GM18511 (cell line): Measurements from ENCODE around the gene DHX35.
"Not testable (repeated sequence)": the region's sequence is repeated elsewhere in the genome, so short reads cannot be mapped to it uniquely, and the experiment has no call there.

Source experiments
- ATAC-seq: cut with Tn5 transposase; IDR thresholded peaks from one replicate; pipeline ENCODE4 v1.9.1; 2021; ENCODE audit warnings: mild to moderate bottlenecking, moderate library complexity; ENCODE audit not compliant: unreplicated experiment

DHX35 gene

DNA sequence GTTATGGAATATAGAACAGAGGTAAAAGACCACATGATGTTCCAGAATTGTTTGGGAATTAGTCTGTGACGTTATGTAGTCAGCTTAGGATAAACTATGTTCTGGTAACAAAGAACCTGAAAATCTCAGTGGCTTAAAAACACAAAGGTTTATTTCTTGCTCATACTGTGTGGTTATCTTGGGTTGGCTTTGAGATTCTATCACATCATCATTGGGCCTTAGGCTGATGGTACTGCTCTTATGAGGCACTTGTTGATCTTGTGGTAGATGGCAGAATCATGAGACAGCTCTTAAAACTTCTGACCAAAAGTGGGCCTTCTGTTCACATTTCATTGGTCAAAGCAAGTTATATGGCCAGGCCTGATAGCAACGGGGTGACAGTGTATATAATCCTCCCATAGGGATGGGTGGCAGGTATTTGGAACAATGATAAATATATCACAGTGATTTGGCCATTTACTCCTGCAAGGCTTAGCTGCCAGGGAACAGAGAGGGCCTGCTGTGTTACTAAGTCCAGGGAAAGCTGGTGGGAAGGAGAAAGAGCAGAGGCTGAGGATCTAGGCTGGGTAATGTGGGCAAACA, 13.5 kb downstream of the DHX35 start:
- ATAC-seq = no peak

DNA sequence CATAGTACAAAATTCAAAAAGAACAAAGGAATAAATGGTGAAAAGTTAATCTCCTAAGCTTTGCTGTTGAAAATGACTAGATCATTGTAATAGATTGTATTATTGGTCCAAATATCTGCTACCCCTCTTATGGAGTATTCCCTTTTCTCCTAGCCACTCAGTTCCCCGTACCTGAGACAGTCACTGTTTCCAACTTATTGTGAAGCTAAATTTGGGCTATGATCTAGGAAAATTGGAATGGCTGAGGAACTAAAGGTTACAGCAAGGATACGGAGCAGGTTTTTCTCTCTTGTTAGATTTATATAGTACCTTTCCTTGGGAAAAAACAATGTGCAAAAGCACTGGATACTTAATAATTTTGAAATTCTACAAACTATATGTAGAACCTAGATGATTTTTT, 17.3 kb downstream of the DHX35 start:
- no peak for ATAC-seq

DNA sequence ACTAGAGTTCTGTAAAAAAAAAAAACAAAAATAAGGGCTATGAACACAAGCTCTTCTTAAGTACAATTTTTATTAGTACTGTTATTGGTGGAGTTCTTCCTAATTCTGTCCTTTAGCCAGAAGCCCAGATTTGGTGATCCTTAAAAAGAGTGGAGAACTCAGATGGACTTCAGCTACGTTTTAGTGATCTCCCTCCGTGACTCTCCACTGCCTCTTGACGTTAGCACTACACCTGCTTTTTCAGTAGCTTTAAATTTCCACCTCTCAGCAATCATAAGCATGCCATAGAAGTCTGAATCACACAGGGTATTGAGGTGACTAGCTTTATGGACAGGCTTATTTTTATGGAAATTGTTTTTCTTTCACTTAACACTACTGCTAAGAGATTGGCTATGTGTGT, 17.7 kb downstream of the DHX35 start:
- ATAC-seq = no peak

DNA sequence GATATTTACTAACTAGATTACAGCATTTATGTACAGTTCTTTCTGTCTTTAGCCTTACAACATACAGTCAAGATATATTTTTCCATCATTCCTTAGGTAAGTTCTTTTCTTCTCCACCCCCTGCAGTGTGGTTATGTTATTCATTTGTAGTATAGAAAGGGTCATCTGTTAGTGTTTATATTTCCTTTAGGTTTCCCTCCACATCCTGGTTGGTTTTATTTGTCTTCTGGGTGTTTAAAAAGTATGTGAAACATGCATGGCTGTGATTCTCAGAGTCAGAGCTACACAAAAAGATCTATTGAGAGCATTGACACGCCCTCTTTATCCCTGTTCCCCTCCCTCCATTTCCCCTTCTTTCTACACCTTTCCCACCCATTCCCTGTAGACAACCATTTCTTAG, 20.1 kb downstream of the DHX35 start:
- ATAC-seq = no peak

DNA sequence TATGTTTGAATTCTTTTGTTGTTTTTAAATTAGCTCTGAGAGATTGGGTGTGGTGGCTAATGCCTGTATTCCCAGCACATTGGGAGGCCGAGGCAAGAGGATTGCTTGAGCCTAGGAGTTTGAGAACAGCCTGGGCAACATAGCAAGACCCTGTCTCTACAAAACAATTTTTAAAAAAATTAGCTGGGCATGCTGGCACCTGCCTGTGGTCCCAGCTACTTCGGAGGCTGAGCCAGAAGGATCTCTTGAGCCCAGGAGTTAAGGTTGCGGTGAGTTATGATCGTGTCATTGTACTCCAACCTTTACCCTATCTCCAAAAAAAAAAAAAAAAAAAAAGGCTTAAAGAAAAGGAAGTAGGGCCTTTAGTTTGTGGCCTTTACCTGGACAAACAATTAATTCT, 22.9 kb downstream of the DHX35 start:
- ATAC-seq = no peak

DNA sequence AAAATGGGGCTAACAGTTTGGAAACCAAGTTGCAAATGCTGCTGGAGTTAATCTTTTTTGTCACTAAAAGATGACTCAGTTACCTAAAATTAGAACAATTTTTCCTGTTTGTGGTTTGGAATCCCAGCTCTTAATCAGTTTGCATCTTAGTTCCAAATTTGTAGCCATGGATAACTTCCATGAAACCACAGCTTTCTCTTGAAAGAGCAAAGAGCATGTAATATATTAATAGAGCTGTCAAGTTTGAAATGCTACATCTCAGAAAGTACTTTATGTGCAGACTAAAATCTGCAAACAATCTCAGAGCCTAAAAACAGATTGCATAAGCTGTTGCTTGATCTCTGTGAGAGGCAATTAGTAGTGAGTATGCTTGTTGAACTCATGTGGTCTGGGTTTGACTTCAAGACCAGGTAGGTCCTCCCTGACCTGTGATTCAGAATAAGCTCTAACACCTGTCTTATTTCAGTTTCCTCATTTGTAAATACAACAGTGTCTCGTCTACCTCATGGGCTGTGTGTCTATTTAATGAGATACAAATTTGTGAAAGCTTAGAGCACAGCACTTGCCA, 23.5 kb downstream of the DHX35 start:
- no peak for ATAC-seq

DNA sequence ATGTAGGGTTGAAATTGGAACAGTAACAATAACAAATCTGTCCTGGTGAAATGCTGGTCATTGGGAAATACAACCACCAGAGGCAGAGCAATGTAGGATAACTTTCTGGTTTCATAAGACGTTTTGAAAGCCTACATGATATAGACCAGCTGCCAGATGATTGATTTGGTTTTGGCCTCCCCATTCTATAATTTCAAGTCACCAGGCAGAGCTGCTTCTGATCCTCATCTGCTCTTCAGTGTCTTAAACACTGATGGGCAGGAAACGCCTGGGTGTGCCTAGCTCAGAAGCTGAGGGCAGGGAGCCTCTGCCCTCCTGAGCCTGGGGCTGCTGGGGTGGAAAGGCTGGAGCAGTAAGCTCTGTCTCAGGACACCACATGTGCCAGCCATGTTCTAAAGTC, 24.5 kb downstream of the DHX35 start:
- no peak for ATAC-seq

DNA sequence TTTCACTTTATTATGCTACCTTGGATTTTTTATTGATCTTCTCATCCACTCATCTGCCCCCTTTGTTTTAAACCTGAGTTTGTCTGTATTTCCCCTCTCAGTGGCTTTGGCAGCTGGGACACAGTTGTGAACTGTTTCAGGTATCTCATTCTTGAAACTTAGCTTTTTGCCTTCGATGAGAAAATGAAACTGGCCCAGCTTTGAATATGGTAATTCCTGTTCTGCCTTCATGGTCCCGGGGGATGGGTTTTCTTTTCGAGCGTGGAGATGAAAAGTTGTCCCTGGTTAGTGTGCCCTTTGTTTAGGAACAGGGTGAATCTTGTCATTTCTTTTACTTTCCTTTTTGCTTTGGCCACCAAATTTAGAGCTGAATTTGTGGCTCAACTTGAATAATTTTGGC, 25.6 kb downstream of the DHX35 start:
- ATAC-seq = peak; percentile 83

DNA sequence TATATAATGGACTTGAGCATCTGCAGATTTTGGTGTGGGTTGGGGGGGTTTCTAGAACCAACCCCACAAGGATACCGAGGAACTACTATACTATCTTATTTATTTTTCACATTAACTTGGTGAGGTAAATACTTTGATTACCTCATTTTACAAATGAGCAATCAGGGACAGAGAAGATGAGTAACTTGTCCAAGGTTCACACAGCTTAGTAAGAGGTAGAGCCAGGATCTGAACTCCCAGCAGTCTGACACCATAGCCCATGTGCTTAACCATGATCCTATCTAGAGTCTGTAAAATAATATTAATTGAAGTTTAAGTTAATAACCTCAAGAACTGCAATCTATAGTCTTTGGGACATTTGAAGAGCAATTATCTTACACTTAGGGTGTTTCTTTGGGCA, 28.6 kb downstream of the DHX35 start:
- no peak for ATAC-seq

DNA sequence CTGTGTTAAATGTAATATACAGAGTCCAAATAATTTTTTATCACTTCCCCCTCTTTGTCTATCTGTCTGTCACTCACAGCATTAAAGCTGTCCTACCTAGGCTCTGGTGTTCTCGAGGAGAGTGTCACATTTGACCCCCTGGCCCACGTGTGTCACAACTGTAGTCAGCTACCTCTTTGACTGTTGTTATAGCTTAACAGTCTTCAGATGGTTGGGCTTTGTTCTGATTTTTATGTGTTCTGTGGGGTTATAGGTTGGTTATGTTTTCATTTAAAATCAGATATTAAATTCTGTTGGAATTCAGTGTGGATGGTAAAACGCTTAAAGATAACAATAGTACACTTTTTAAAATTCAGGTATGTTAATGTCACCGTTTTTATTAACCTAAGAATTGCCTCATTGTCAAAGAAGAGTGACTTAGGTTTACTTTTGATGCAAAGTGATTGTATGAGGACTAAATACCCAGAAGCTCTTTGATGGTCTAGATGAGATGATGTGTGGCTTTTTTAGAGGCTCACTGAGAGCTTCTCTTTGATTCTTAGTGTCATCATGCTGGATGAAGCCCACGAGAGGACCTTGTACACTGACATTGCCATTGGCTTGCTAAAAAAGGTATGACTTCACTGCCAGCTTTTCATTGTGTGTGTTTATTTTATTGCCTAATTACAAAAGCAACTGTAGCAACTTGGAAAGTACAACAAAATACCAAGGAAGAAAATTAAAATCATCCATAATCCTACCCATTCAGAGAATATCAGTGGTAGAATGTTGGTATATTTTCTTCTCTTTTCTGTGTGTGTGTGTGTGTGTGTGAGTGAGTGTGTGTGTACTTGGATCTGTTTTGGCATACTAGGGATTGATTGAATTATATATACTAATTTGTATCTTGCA, 29.9 kb downstream of the DHX35 start:
- ATAC-seq = no peak

DNA sequence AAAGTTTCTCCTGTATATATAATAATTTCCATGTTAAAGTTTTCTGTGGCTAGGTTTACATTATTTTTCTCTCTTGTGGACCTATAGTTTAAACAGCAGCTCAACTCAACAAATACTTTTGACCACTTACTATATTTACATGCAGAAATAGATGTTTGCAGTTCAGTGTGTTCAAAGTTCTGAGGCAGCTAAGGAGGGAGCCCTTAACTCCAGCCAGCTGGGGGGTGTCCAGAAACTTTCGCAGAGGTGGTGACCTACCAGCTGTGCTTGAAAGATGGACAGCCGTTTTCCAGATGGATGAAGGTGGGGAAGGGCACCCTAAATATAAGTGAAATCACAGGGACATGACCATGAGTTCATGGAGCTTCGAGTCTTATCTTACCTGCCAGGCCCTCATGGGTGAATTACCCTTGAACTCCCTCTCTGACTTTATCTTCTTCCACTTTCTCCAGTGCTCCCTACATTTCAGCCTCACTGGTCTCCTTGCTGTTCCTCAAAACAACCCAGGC, 33.4 kb downstream of the DHX35 start:
- ATAC-seq = no peak

DNA sequence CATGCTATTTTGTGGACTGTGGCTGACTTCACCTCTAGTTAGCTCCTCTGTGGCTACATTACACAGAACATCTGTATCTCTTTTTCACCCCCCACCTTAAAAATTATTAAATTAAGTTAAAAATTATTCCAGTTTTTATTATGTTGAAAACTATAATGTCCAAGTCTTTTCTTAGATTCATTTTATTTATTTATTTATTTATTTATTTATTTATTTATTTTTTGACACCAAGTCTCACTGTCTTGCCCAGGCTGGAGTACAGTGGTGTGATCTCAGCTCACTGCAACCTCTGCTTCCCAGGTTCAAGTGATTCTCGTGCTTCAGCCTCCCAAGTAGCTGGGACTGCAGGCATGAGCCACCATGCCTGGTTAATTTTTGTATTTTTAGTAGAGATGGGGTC, 34.7 kb downstream of the DHX35 start:
- ATAC-seq = not testable (repeated sequence)

DNA sequence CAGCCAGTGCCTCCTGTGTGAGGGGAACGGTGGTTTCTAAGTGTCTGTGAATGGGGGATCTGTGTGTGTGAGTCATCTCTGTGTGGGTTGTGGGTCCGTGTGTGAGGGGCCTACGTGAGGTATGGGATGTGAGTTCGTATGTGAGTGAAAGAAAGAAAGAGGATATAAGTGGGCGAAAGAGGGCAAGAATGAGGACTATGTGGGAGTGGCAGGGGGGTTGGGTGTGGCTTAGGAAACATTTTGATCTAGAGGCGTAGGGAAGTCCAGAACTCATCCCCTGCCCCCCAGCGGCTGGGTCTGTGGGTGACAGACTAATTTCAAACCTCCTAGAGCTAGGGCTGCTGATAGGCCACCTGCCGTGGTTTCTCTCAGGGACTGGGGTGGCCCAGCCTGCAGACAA, 35.5 kb downstream of the DHX35 start:
- peak; percentile 93 for ATAC-seq

DNA sequence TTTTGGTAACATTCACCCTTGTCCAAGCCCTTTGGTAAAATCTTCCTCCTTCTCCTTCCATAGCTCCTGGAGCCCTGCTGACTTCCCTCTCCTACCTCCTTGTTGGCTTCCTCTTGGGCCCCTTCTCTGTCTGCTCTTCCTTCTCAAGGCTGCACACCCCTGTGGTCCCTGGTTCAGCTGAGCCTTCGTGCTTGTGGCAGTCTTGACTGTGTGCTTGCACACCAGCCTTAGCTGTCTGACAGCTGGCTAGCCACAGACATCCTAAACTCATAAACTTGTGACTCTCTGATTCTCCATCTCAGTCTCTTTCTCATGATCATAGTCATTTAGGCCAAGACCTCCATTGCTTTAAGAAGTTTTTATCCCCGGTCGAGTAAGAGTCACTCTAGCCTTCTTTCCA, 37.1 kb downstream of the DHX35 start:
- ATAC-seq = no peak

DNA sequence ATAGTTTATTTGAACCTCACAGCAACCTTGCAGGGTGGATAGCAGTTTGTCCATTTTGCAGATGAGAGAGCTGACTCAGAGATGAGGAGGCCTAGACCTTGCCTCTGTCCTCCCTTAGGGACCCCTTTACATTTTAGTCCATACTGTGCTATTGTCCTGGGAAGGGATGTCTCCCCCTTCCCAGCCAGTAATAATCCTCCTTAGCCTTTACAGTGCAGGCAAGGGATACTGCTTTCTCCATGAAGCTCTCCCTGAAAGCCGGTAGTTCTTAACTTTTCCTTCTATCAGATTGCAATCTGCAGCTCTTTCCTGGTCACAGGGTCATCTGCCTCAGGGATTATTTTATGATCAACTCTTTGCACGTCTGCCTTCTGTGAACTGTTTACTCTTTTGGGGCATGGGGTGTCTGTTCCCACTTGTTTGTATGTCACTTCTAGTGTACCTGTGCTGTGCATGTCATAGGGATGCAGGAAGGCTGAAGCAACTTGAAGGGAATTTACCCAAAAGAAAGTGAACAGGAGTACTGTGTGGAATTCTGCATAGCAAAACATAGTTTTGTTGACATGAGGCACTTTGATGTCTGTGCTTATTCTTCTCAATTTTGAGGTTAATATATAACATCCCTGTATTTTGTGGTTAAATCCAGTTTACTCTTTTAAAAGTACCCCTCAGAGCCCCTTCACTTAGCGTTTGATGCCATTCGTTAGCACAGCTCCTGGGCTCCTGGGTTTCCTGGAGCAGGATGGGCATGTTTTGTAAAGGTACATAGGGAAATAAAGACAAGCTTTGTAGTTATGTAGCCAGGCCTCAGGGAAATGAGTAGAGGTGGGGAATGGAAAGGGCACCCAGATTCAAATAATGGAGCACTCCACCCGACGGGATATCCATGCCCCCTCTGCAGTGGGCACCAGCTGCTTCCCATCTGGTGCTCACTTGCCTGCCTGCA, 38.1 kb downstream of the DHX35 start:
- no peak for ATAC-seq

DNA sequence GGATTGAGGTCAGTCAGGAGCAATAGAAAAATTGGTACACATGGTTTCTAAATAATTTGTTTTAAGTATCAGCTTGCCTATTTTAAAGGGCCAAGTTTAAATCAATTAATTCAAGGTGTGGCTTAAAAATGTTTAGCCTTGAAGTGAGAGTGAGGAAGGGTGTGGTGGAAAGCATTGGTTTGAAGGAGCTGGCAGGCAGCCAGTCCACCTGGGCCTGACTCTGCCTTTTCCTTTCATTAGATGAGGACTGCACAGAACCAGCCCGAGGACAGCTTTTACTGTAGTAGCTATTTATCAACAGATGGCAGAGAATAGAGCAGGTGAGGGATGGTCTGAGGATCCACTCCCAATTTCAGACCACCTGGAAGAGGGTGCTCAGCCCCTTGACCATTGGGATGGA, 42.4 kb downstream of the DHX35 start:
- ATAC-seq = no peak

DNA sequence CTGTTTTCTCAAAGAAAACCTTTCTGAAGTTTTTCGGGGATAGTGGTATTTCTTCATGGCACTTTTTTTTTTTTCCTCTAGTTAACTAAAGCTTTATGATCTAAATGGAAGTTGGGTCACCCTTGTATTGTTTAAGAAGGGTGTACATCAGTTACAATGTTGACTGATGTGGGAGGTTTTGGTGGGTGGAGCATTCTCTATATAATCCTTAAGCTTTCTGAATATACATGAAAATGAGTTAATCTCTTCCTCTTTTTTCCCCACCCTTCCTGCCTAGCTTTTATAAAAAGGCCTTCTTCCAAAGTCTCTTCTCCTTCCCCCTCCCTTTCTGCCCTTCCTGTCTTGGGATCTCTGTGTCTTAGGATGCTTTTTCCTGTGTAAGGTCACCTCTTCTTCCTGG, 47.2 kb downstream of the DHX35 start:
- ATAC-seq = no peak

DNA sequence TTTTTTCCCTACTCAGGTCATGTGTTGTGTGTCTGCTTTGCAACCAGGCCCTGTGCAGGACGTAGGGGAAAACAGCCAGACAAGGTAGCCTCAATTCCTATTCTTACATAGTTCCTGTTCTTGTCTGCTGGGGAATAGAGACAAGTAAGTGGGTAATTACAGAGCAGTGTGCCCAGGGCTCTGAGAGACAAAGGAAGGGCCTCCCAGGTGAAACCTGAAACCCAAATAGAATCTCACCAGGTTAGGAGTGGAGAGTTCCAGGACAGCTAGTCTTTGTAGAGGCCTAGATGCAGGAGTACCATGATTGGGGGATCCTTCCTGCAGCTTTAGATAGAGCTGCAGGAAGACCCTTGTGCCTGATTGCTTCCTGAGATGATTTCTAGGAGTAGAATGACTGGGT, 48.4 kb downstream of the DHX35 start:
- no peak for ATAC-seq

DNA sequence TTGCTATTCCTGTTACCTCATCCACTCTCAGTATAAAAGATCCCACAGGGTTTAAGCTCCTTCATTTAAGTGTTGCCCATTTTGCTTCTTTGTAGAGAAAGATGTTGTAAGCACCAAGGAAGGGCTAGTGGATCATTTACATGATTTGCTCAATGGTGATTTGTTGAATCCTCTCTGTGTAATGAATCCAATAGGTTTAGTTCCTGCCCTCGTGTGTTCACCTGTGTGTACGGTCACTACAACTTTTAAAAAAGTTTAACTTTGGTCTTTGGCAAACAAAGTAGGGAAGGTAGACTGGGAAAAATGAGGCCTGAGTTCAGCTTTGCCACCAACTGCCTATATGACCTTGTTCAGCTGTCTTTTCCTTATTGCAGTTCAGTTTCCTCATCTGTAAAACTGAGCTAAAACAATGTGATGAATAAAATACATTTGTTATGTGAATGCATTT, 51.5 kb downstream of the DHX35 start:
- ATAC-seq = no peak

DNA sequence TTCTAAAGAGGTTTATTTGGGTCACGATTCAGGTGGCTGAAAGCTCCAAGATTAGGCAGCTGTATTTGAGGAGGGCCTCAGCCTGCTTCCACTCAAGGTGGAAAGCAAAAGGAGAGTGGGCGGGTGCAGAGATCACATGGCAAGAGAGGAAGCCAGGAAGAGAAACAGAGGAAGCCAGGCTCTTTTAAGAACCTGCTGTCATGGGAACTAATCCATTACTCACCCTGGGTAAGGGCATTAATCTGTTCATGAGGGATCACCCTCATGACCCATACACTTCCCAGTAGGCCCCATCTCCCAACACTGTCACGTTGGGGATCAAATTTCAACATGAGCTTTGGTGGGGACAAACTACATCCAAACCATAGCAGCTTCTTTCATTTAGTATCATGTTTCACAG, 53.9 kb downstream of the DHX35 start:
- no peak for ATAC-seq

DNA sequence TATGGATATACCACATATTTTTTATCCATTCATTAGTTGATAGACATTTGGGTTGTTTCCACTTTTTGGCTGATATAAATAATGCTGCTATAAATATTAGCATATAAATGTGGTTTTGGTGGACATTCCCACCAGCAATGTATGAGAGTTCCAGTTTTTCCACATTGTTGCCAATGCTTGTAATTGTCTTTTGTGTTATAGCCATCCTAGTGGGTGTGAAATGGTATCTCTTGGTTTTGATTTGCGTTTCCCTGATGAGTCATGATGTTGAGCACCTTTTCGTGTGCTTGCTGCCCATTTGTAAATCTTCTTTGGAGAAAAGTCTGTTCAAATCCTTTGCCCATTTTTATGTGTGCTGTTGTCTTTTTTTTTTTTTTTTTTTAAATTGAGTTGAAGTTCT, 54.4 kb downstream of the DHX35 start:
- no peak for ATAC-seq
